HCT116 (cell line): ENCODE results near the gene PALM2AKAP2. TPM values are rescaled to one million over a fixed set of nuclear protein-coding genes. Genes with fewer than 3 reads are reported as not detected.

Experiments
- ATAC-seq: fragments of 200-7000 bp; cut with Tn5 transposase; 2 replicates; pipeline ENCODE4 v1.9.1; 2020; ENCODE audit warnings: mild to moderate bottlenecking, moderate library complexity
- BruUV-seq: library from RNA; stranded (reverse); fragments of 400-500 nt; replicated peaks from 2 replicates; lab custom pipeline; 2021; lab: Mats Ljungman, UMichigan
- CTCF ChIA-PET: fragments of 300-600 bp; sonication (Branson Sonifier 250); formaldehyde crosslinking; loops from one replicate; lab custom pipeline; 2021; ENCODE audit warnings: antibody characterized with exemption; lab: Charles Lee
- POLR2A ChIA-PET: fragments of 300-600, 350-600 bp; sonication (Branson Sonifier 250); formaldehyde crosslinking; loops from one replicate; lab custom pipeline; 2021; ENCODE audit warnings: antibody characterized with exemption; lab: Charles Lee
- RAD21 ChIA-PET, 2 experiments: fragments of 300-600 bp; sonication (Branson Sonifier 250); formaldehyde crosslinking; loops; one replicate each; lab custom pipeline; 2023; ENCODE audit warnings: low total read pairs in 2 of 2; ENCODE audit not compliant: uncharacterized antibody in 2 of 2, unreplicated experiment in 2 of 2, low non-redundant PET in 1 of 2; lab: Charles Lee
- DNase-seq: peaks from one replicate; pipeline ENCODE4 v3.0.0-alpha.2; 2010; ENCODE audit warnings: low read depth, low spot score
- H2AFZ ChIP-seq: fragments of 200-600 bp; shearing (Covaris generic), sonication (generic); 2 replicates; pipeline ENCODE4 v1.6.1; 2017; ENCODE audit warnings: low read depth, mixed run types, mixed read lengths, antibody characterized with exemption, low read length; ENCODE audit not compliant: poor library complexity, severe bottlenecking
- H3K27ac ChIP-seq: 2 replicates; pipeline ENCODE4 v1.5.1; 2012; ENCODE audit warnings: low read depth, low read length
- H3K27me3 ChIP-seq: fragments of 200-600 bp; sonication (generic); 2 replicates; pipeline ENCODE4 v1.6.1; 2016; ENCODE audit warnings: mixed run types, low read length, mixed read lengths; ENCODE audit not compliant: insufficient read depth
- H3K36me3 ChIP-seq, 2 experiments: fragments of 200-500 bp in 1 of 2; fragments of 200-600 bp in 1 of 2; sonication (Bioruptor generic) in 1 of 2; sonication (generic) in 1 of 2; 2 replicates each; pipeline versions ENCODE4 v1.5.1 to v1.6.1; 2014 to 2016; ENCODE audit warnings: low read length in 2 of 2, inconsistent platforms in 1 of 2, mixed read lengths in 1 of 2, mixed run types in 1 of 2; ENCODE audit not compliant: insufficient read depth in 2 of 2, control insufficient read depth in 1 of 2
- H3K4me1 ChIP-seq, 2 experiments: fragments of 200-600 bp in 1 of 2; sonication (generic) in 1 of 2; 2 replicates each; pipeline versions ENCODE4 v1.5.1 to v1.6.1; 2012 to 2017; ENCODE audit warnings: low read length in 2 of 2, inconsistent platforms in 1 of 2, mild to moderate bottlenecking in 1 of 2, mixed read lengths in 1 of 2, mixed run types in 1 of 2, moderate library complexity in 1 of 2; ENCODE audit not compliant: insufficient read depth in 2 of 2, control insufficient read depth in 1 of 2
- H3K4me2 ChIP-seq: fragments of 200-600 bp; sonication (generic); 2 replicates; pipeline ENCODE4 v1.6.1; 2017; ENCODE audit warnings: mixed run types, low read length, mixed read lengths
- H3K4me3 ChIP-seq, 2 experiments: fragments of 200-600 bp in 1 of 2; sonication (generic) in 1 of 2; replicated peaks in 1 of 2; 2 replicates each; pipeline ENCODE4 v1.5.1; 2011 to 2016; ENCODE audit warnings: low read length in 2 of 2, control low read depth in 1 of 2, low read depth in 1 of 2, mild to moderate bottlenecking in 1 of 2, mixed read lengths in 1 of 2, mixed run types in 1 of 2
- H3K79me2 ChIP-seq: fragments of 200-600 bp; sonication (generic); 2 replicates; pipeline ENCODE4 v1.6.1; 2017; ENCODE audit warnings: mild to moderate bottlenecking, mixed run types, low read length, moderate library complexity, mixed read lengths; ENCODE audit not compliant: insufficient read depth
- H3K9ac ChIP-seq: fragments of 200-600 bp; sonication (generic); 2 replicates; pipeline ENCODE4 v1.6.1; 2016; ENCODE audit warnings: low read length, mixed read lengths
- H3K9me2 ChIP-seq: fragments of 200-600 bp; sonication (generic), shearing (Covaris generic); 2 replicates; pipeline ENCODE4 v1.6.1; 2017; ENCODE audit warnings: mixed run types, mild to moderate bottlenecking, moderate library complexity; ENCODE audit not compliant: insufficient read depth
- H3K9me3 ChIP-seq, 2 experiments: fragments of 200-500 bp in 1 of 2; fragments of 200-600 bp in 1 of 2; sonication (Bioruptor generic) in 1 of 2; sonication (generic) in 1 of 2; 2 replicates each; pipeline ENCODE4 v1.6.1; 2014 to 2017; ENCODE audit warnings: low read length in 2 of 2, mixed read lengths in 2 of 2, inconsistent platforms in 1 of 2, low read depth in 1 of 2, mild to moderate bottlenecking in 1 of 2, mixed run types in 1 of 2, moderate library complexity in 1 of 2; ENCODE audit not compliant: control insufficient read depth in 1 of 2, insufficient read depth in 1 of 2
- H4K20me1 ChIP-seq: fragments of 200-600 bp; sonication (generic), shearing (Covaris generic); 2 replicates; pipeline ENCODE4 v1.6.1; 2017; ENCODE audit warnings: mixed run types, mild to moderate bottlenecking, moderate library complexity; ENCODE audit not compliant: insufficient read depth
- CTCF ChIP-seq, 3 experiments: fragments of 200-600 bp in 1 of 3; sonication (generic) in 1 of 3; IDR thresholded peaks in 2 of 3; conservative IDR thresholded peaks in 1 of 3; 2 replicates each; pipeline ENCODE4 v1.5.1; 2012 to 2017; ENCODE audit warnings: low read depth in 2 of 3, low read length in 2 of 3, antibody characterized with exemption in 1 of 3, borderline replicate concordance in 1 of 3, control low read depth in 1 of 3, mild to moderate bottlenecking in 1 of 3, mixed read lengths in 1 of 3, mixed run types in 1 of 3, moderate library complexity in 1 of 3; ENCODE audit not compliant: insufficient read depth in 1 of 3
- EGR1 ChIP-seq: IDR thresholded peaks from 2 replicates; pipeline ENCODE4 v1.6.1; 2012; ENCODE audit warnings: low read depth
- TCF7L2 ChIP-seq: IDR thresholded peaks from 2 replicates; pipeline ENCODE4 v1.7.0; 2011; ENCODE audit warnings: borderline replicate concordance, inconsistent platforms; ENCODE audit not compliant: insufficient read depth, insufficient read length; ENCODE audit errors: extremely low read depth
- ZFX ChIP-seq: fragments of 450-650 bp; IDR thresholded peaks from 2 replicates; pipeline ENCODE4 v1.6.1; 2017
- intact Hi-C: fragments of 100-400 bp; cut with micrococcal nuclease; formaldehyde crosslinking; loops from 2 replicates; pipeline ENCODE4 v1.10.0; 2022
- total RNA-seq: library from RNA; stranded (reverse); gene quantifications from one replicate; pipeline ENCODE4 v1.2.1, GENCODE V29; 2021; ENCODE audit not compliant: unreplicated experiment

Gene PALM2AKAP2
- total RNA-seq, 1 experiment from 2014 or later: 0.34 TPM

- RAD21 ChIA-PET: no interaction called here
- DNase-seq (no peak), ATAC-seq (no peak)
- CTCF ChIA-PET: no interaction called here
- H3K79me2 ChIP-seq: no peaks in the 10 kb centered on the region
- no peaks in the 10 kb centered on the region for H3K36me3 ChIP-seq
- no peaks in the 10 kb centered on the region for H4K20me1 ChIP-seq
- H3K4me2 ChIP-seq: no peak overlapping the region
- H3K9me3 ChIP-seq: no peaks in the 10 kb centered on the region
- no peaks in the 10 kb centered on the region for H3K9me2 ChIP-seq
- H2AFZ ChIP-seq: no peak overlapping the region
- peaks cover 4% of the 10 kb centered on the region; the same call in 1 of the 2 replicates for H3K27me3 ChIP-seq
- no peak overlapping the region for H3K27ac ChIP-seq
- intact Hi-C loops: no loop called here
- no TSS peak for BruUV-seq
- no peak overlapping the region for H3K9ac ChIP-seq
- POLR2A ChIA-PET: no interaction called here
- H3K4me1 ChIP-seq: peaks cover 4 to 28% of the 10 kb centered on the region in 2 experiments
- TF ChIP-seq CTCF (IDR thresholded peaks at IDR 0.05 in 2 of 3, conservative IDR thresholded peaks at IDR 0.05 in 1 of 3; ENCODE audit: borderline replicate concordance in 1 of 3, insufficient read depth in 1 of 3, low read depth in 2 of 3, low read length in 2 of 3): no peak
- TF ChIP-seq EGR1: no peak
- TF ChIP-seq TCF7L2: no peak
- TF ChIP-seq, all 23 proteins: peak for 0
- H3K4me3 ChIP-seq: no peak overlapping the region
These were observed 33.8 kb downstream of the PALM2AKAP2 start for GRCh38 chr9:109813829-109814228.

GRCh38 chr9:109815366-109815947, 35.5 kb downstream of the PALM2AKAP2 start:
- H3K27ac ChIP-seq: no peak overlapping the region

More at GRCh38 chr9:109815366-109815947, 35.5 kb downstream of the PALM2AKAP2 start:
- DNase-seq (no peak), ATAC-seq (no peak)
- ChIA-PET RAD21 (no interaction called here), POLR2A (no interaction called here), CTCF (no interaction called here)
- Histone ChIP-seq H3K9ac (no peak overlapping the region), H3K9me3 (no peaks in the 10 kb centered on the region), H3K79me2 (no peaks in the 10 kb centered on the region), H3K36me3 (no peaks in the 10 kb centered on the region), H3K4me1 (peaks cover 4 to 28% of the 10 kb centered on the region in 2 experiments), H2AFZ (no peak overlapping the region), H3K9me2 (no peaks in the 10 kb centered on the region), H4K20me1 (no peaks in the 10 kb centered on the region), H3K27me3 (peaks cover under 1% of the 10 kb centered on the region; the same call in 1 of the 2 replicates), H3K4me2 (peak overlapping the region; percentile 22), H3K4me3 (no peak overlapping the region)
- no TSS peak for BruUV-seq
- intact Hi-C loops: no loop called here
- TF ChIP-seq TCF7L2: peak; percentile 31
- no peak for TF ChIP-seq ZFX
